ENCODE measurements around the gene CIDEC. TPM values are rescaled to one million over a fixed set of nuclear protein-coding genes. Genes with fewer than 3 reads are reported as not detected.

Gene CIDEC
- total and polyA plus RNA-seq, 9 of the 15 experiments (the other 6 are each of a cell fraction or from before 2014, with no cell fraction given), result not detected

GRCh38 chr3:9928158-9928557 is 48.1 kb upstream of the CIDEC start:
- Histone ChIP-seq H3K36me3 (ENCODE audit: control insufficient read depth, insufficient read depth, low read length) (no peaks in the 10 kb centered on the region), H3K9ac (ENCODE audit: insufficient read depth in 1 of 2, low read depth in 2 of 2, low read length in 2 of 2) (no peak overlapping the region), H3K79me2 (ENCODE audit: control insufficient read depth, insufficient read depth, low read length) (no peaks in the 10 kb centered on the region), H3K4me2 (ENCODE audit: insufficient read depth, low read length) (no peak overlapping the region), H4K20me1 (replicated peaks; ENCODE audit: control insufficient read depth, insufficient read depth, low read length) (no peaks in the 10 kb centered on the region), H3K4me3 (no peak overlapping the region), H3K9me3 (replicated peaks; ENCODE audit: control insufficient read depth, insufficient read depth, low read depth, low read length) (no peaks in the 10 kb centered on the region), H3K4me1 (replicated peaks in 1 of 2; ENCODE audit: control insufficient read depth in 2 of 2, insufficient read depth in 2 of 2, low read length in 2 of 2) (peaks cover 0 to 21% of the 10 kb centered on the region in 2 experiments; a peak in 3 of 5 replicates), H3K9me1 (ENCODE audit: control insufficient read depth, insufficient read depth, low read length) (no peaks in the 10 kb centered on the region), H3K27me3 (ENCODE audit: control insufficient read depth in 2 of 2, insufficient read depth in 2 of 2, low read length in 2 of 2) (no peaks in the 10 kb centered on the region), H3K27ac (ENCODE audit: extremely low read depth, low read depth, low read length) (no peak overlapping the region), H2AFZ (ENCODE audit: low read depth, low read length) (no peak overlapping the region)
- WGBS (ENCODE audit: insufficient coverage, low coverage, missing lambda C conversion rate), result 79% methylated on average over 18 of the region's 23 CpGs
- TF ChIP-seq MCM7 (IDR thresholded peaks at IDR 0.05), result no peak
- no peak for TF ChIP-seq FOSL1 (tag; conservative IDR thresholded peaks at IDR 0.05)
- TF ChIP-seq ETV1 (tag; conservative IDR thresholded peaks at IDR 0.05; ENCODE audit: low read depth), result no peak
- no peak for TF ChIP-seq NBN (IDR thresholded peaks at IDR 0.05; ENCODE audit: low read depth)
- no peak for TF ChIP-seq ZNF717 (CRISPR knock-in tag; IDR thresholded peaks at IDR 0.05)
- no peak for DNase-seq (ENCODE audit: extremely low read depth in 1 of 4, low spot score in 3 of 4)
- in situ Hi-C loops (cut with MboI) (no loop called here), intact Hi-C loops (cut with micrococcal nuclease) (no loop called here)
- BruUV-seq (replicated peaks), result no TSS peak
- CTCF ChIA-PET (ENCODE audit: low intra/inter-chr PET ratio), result no interaction called here
- ATAC-seq, result no peak
- FAIRE-seq, result no peak
- POLR2A ChIA-PET, result interaction anchor here (1.0 to 1.3 kb wide), 2 partner anchors 11 to 94 kb away, joined by 3 to 5 read pairs; partner anchors contain the start of gene IL17RC

- CTCF ChIA-PET (ENCODE audit: low intra/inter-chr PET ratio), result no interaction called here
- H3K36me3 ChIP-seq (ENCODE audit: control insufficient read depth, insufficient read depth, low read length), result no peaks in the 10 kb centered on the region
- no peak overlapping the region for H3K27ac ChIP-seq (ENCODE audit: extremely low read depth, low read depth, low read length)
These were observed 38.4 kb upstream of the CIDEC start for GRCh38 chr3:9918261-9919038.

More at GRCh38 chr3:9918261-9919038, 38.4 kb upstream of the CIDEC start:
- Histone ChIP-seq H3K27me3 (ENCODE audit: control insufficient read depth in 2 of 2, insufficient read depth in 2 of 2, low read length in 2 of 2) (no peaks in the 10 kb centered on the region), H3K4me2 (ENCODE audit: insufficient read depth, low read length) (no peak overlapping the region), H3K9ac (ENCODE audit: insufficient read depth in 1 of 2, low read depth in 2 of 2, low read length in 2 of 2) (peak overlapping the region in 1 of 2 experiments; percentile 91; a peak in 2 of 4 replicates), H3K4me1 (replicated peaks in 1 of 2; ENCODE audit: control insufficient read depth in 2 of 2, insufficient read depth in 2 of 2, low read length in 2 of 2) (peaks cover 13 to 34% of the 10 kb centered on the region in 2 experiments), H4K20me1 (replicated peaks; ENCODE audit: control insufficient read depth, insufficient read depth, low read length) (no peaks in the 10 kb centered on the region), H3K9me1 (ENCODE audit: control insufficient read depth, insufficient read depth, low read length) (peaks cover 3% of the 10 kb centered on the region), H3K4me3 (no peak overlapping the region), H3K9me3 (replicated peaks; ENCODE audit: control insufficient read depth, insufficient read depth, low read depth, low read length) (no peaks in the 10 kb centered on the region), H2AFZ (ENCODE audit: low read depth, low read length) (no peak overlapping the region), H3K79me2 (ENCODE audit: control insufficient read depth, insufficient read depth, low read length) (no peaks in the 10 kb centered on the region)
- 72% methylated on average over 8 of the region's 8 CpGs for WGBS (ENCODE audit: insufficient coverage, low coverage, missing lambda C conversion rate)
- in situ Hi-C loops (cut with MboI), result no loop called here
- POLR2A ChIA-PET, result interaction anchor here (0.9 to 1.4 kb wide), 3 partner anchors 12 to 25 kb away, joined by 3 to 5 read pairs (median 4); no protein-coding TSS in a partner anchor
- TF ChIP-seq BCOR (IDR thresholded peaks at IDR 0.05) (peak; percentile 47; the same call in 1 of the 2 replicates), CEBPZ (IDR thresholded peaks at IDR 0.05; ENCODE audit: borderline replicate concordance, low read depth, low read length) (no peak), SLC30A9 (CRISPR knock-in tag; IDR thresholded peaks at IDR 0.05) (no peak), KDM1A (IDR thresholded peaks at IDR 0.05) (peak in 1 of 2 experiments; percentile 38; a peak in 1 of 4 replicates), RBM25 (IDR thresholded peaks at IDR 0.05; ENCODE audit: low read depth, low read length, severe bottlenecking) (peak; percentile 96)
- no peak for DNase-seq (ENCODE audit: extremely low read depth in 1 of 4, low spot score in 3 of 4)
- intact Hi-C loops (cut with micrococcal nuclease), result loop anchor here (5.0 kb wide), 1 partner anchor 56 kb away; no protein-coding TSS in a partner anchor
- no TSS peak for BruUV-seq (replicated peaks)
- no peak for FAIRE-seq
- ATAC-seq, result no peak
